ENCODE data around the gene ZPLD1.

The ZPLD1 gene

GRCh38 chr3:102526865-102527264 is 92.0 kb downstream of the ZPLD1 start:
- no peak for DNase-seq (ENCODE audit: low read depth in 3 of 3, low spot score in 1 of 3)

- DNase-seq (ENCODE audit: low read depth in 3 of 3, low spot score in 1 of 3) = no peak
These were observed 93.9 kb downstream of the ZPLD1 start for GRCh38 chr3:102528727-102529126.
